ENCODE results near the gene TPP1. TPM values are rescaled to one million over a fixed set of nuclear protein-coding genes. Genes with fewer than 3 reads are reported as not detected.

The TPP1 gene
- total RNA-seq, 4 donors from 2014 or later: 13.9 to 43.4 (median 19.6) TPM

- in situ Hi-C loops (cut with MboI; ENCODE audit: low sequenced_read_pairs in 4 of 4) (no loop called here), intact Hi-C loops (cut with DNase I; ENCODE audit: low total_unique reads) (no loop called here)
- H3K36me3 ChIP-seq: no peaks in the 10 kb centered on the region
- H3K27ac ChIP-seq: no peak overlapping the region
- ATAC-seq (no peak), DNase-seq (no peak)
- H3K4me1 ChIP-seq: peaks cover 14 to 44% of the 10 kb centered on the region in 2 donors
- H3K4me3 ChIP-seq: no peak overlapping the region
- no peaks in the 10 kb centered on the region for H3K9me3 ChIP-seq
- no peaks in the 10 kb centered on the region for H3K27me3 ChIP-seq
- TF ChIP-seq, protein P1, sequence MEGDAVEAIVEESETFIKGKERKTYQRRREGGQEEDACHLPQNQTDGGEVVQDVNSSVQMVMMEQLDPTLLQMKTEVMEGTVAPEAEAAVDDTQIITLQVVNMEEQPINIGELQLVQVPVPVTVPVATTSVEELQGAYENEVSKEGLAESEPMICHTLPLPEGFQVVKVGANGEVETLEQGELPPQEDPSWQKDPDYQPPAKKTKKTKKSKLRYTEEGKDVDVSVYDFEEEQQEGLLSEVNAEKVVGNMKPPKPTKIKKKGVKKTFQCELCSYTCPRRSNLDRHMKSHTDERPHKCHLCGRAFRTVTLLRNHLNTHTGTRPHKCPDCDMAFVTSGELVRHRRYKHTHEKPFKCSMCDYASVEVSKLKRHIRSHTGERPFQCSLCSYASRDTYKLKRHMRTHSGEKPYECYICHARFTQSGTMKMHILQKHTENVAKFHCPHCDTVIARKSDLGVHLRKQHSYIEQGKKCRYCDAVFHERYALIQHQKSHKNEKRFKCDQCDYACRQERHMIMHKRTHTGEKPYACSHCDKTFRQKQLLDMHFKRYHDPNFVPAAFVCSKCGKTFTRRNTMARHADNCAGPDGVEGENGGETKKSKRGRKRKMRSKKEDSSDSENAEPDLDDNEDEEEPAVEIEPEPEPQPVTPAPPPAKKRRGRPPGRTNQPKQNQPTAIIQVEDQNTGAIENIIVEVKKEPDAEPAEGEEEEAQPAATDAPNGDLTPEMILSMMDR (IDR thresholded peaks at IDR 0.05 in 4 of 5, conservative IDR thresholded peaks at IDR 0.05 in 1 of 5): no peak
- TF ChIP-seq POLR2A (IDR thresholded peaks at IDR 0.05): no peak
These were observed 19.2 kb upstream of the TPP1 start for GRCh38 chr11:6638429-6638828.

- no peaks in the 10 kb centered on the region for H3K9me3 ChIP-seq
- in situ Hi-C loops (cut with MboI; ENCODE audit: low sequenced_read_pairs in 4 of 4): no loop called here
- TF ChIP-seq POLR2A (IDR thresholded peaks at IDR 0.05): no peak
- TF ChIP-seq, protein P1 (IDR thresholded peaks at IDR 0.05 in 4 of 5, conservative IDR thresholded peaks at IDR 0.05 in 1 of 5): no peak
- H3K27ac ChIP-seq: no peak overlapping the region
- H3K36me3 ChIP-seq: no peaks in the 10 kb centered on the region
- H3K4me1 ChIP-seq: peaks cover 14 to 44% of the 10 kb centered on the region in 2 donors
- H3K27me3 ChIP-seq: no peaks in the 10 kb centered on the region
- intact Hi-C loops (cut with DNase I; ENCODE audit: low total_unique reads): no loop called here
- ATAC-seq: peak in 1 of 2 donors; percentile 47
- no peak overlapping the region for H3K4me3 ChIP-seq
- peak in 1 of 2 donors; percentile 44 for DNase-seq
These were observed 18.6 kb upstream of the TPP1 start for GRCh38 chr11:6637871-6638270.

DNA sequence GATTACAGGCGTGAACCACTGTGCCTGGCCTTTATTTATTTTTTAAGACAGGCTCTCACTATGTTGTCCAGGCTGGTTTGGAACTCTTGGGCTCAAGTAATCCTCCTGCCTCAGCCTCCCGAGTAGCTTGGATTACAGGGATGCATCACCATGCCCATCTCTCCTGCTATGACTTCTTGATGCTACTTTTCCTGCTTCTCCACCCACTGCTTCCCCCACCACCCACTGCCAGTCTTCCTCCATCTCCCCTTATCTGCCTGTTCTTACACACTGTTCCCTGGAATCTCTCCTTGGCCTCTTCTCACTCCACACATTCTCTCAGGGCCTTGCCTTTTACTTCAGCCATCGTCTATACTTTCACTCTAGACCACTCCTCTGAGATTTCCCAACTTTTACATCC lies 17.3 kb upstream of the TPP1 start:
- Histone ChIP-seq H3K27ac (peak overlapping the region in 1 of 4 donors; percentile 39), H3K27me3 (no peaks in the 10 kb centered on the region), H3K36me3 (no peaks in the 10 kb centered on the region), H3K4me3 (no peak overlapping the region), H3K9me3 (no peaks in the 10 kb centered on the region), H3K4me1 (peaks cover 14 to 44% of the 10 kb centered on the region in 2 donors)
- intact Hi-C loops (cut with DNase I; ENCODE audit: low total_unique reads): no loop called here
- ATAC-seq (no peak), DNase-seq (no peak)
- TF ChIP-seq, protein P1 (IDR thresholded peaks at IDR 0.05 in 4 of 5, conservative IDR thresholded peaks at IDR 0.05 in 1 of 5): no peak
- TF ChIP-seq POLR2A (IDR thresholded peaks at IDR 0.05): no peak
- in situ Hi-C loops (cut with MboI; ENCODE audit: low sequenced_read_pairs in 4 of 4): no loop called here

DNA sequence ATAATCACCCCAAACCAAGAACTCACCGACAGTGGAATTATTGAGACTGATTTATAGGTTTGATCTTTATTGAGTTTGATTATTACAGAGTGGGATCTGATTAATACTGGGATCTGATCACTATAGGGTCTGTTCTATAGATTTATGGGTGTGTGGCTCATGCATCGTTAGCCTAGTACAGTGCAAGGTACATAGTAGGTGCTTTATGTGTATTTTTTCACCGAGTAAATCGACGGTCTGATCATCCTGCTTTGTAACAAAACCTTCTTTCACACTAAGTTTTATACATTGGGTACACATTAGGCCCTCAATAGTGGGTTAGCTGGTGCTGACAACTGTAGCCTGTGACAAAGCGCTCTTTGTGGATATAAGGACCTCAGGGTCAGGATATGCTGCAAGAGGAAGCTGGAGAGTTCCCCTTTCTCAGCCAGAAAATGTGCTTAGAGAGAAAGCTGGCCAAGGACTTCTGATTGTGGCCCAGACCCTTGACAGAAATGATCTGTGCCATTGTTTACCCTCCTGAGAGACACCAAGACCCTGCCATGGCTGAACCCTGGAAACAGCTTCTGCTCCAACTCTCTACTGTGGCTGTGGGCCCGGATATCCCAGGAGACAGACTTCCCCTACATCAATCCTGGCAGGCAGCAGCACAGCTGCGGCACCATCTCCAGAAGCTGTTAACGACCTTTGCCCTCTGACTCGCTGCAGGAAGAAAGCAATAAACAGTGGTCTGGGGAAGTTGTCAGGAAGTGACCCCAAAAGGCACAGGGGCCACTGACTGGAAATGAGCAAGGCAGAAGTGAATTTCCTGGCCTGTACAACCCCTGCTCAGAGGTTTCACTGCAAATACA lies 16.1 kb upstream of the TPP1 start:
- Histone ChIP-seq H3K4me3 (no peak overlapping the region), H3K27me3 (no peaks in the 10 kb centered on the region), H3K9me3 (no peaks in the 10 kb centered on the region), H3K4me1 (peaks cover 14 to 44% of the 10 kb centered on the region in 2 donors), H3K27ac (peak overlapping the region; percentile 39 to 52 (median 47)), H3K36me3 (no peaks in the 10 kb centered on the region)
- DNase-seq: no peak
- TF ChIP-seq, protein P1 (IDR thresholded peaks at IDR 0.05 in 4 of 5, conservative IDR thresholded peaks at IDR 0.05 in 1 of 5): no peak
- no peak for TF ChIP-seq POLR2A (IDR thresholded peaks at IDR 0.05)
- peak; percentile 50 to 56 for ATAC-seq
- in situ Hi-C loops (cut with MboI; ENCODE audit: low sequenced_read_pairs in 4 of 4) (no loop called here), intact Hi-C loops (cut with DNase I; ENCODE audit: low total_unique reads) (no loop called here)
